ENCODE data around the gene CCDC159. TPM values are rescaled to one million over a fixed set of nuclear protein-coding genes. Genes with fewer than 3 reads are reported as not detected.

CCDC159 gene
- total RNA-seq, 4 donors from 2014 or later: 0.85 to 9.2 (median 2.0) TPM

DNA sequence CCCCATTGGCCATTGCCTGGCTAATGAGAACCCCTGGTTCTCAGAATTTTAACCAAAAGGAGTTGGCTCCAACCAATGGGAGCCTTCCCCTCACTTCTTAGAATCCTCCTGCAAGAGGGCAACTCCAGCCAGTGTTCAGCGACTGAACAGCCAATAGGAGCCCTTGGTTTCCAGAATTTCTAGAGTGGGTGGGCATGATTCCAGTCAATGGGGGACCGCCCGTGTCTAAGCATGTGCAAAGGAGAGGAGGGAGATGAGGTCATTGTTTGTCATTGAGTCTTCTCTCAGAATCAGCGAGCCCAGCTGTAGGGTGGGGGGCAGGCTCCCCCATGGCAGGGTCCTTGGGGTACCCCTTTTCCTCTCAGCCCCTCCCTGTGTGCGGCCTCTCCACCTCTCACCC is 18.6 kb downstream of the CCDC159 start:
- Histone ChIP-seq H3K27me3 (no peaks in the 10 kb centered on the region), H3K4me1 (no peaks in the 10 kb centered on the region), H3K9me3 (no peaks in the 10 kb centered on the region), H3K4me3 (no peak overlapping the region), H3K27ac (no peak overlapping the region), H3K36me3 (peaks cover 0 to 30% of the 10 kb centered on the region in 2 donors)
- ATAC-seq: no peak
- intact Hi-C loops (cut with DNase I; ENCODE audit: low total_unique reads): no loop called here
- TF ChIP-seq, protein P1, sequence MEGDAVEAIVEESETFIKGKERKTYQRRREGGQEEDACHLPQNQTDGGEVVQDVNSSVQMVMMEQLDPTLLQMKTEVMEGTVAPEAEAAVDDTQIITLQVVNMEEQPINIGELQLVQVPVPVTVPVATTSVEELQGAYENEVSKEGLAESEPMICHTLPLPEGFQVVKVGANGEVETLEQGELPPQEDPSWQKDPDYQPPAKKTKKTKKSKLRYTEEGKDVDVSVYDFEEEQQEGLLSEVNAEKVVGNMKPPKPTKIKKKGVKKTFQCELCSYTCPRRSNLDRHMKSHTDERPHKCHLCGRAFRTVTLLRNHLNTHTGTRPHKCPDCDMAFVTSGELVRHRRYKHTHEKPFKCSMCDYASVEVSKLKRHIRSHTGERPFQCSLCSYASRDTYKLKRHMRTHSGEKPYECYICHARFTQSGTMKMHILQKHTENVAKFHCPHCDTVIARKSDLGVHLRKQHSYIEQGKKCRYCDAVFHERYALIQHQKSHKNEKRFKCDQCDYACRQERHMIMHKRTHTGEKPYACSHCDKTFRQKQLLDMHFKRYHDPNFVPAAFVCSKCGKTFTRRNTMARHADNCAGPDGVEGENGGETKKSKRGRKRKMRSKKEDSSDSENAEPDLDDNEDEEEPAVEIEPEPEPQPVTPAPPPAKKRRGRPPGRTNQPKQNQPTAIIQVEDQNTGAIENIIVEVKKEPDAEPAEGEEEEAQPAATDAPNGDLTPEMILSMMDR (IDR thresholded peaks at IDR 0.05 in 4 of 5, conservative IDR thresholded peaks at IDR 0.05 in 1 of 5): no peak
- TF ChIP-seq POLR2A (IDR thresholded peaks at IDR 0.05): no peak
- in situ Hi-C loops (cut with MboI; ENCODE audit: low sequenced_read_pairs in 4 of 4): no loop called here
- no peak for DNase-seq

DNA sequence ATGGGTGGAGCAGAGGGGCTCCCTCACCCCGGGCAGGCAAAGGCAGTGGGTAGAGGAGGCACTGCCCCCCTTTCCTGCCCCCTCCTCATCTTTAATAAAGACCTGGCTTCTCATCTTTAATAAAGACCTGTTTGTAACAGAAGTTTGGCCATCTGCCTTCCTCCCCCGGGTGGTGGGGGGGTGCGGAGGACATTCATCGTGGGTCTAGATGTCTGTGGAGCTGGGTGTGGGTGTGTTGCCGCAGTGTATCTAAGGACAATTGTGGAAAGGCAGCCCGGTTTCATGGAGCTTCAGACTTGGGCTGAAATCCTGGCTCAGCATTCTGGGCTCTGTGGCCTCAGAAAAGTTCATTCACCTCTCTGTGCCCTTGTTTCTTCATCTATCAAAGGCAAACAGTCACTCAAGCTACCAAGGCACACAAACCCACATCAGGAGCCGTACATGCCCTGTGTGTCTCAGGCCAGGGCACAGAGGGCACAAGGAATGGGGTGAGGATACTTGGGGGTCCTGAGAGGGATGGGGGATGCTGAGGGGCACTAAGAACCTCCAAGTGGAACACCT is 19.3 kb downstream of the CCDC159 start:
- Histone ChIP-seq H3K27me3 (no peaks in the 10 kb centered on the region), H3K9me3 (no peaks in the 10 kb centered on the region), H3K4me3 (no peak overlapping the region), H3K4me1 (no peaks in the 10 kb centered on the region), H3K27ac (no peak overlapping the region), H3K36me3 (peaks cover 0 to 30% of the 10 kb centered on the region in 2 donors)
- in situ Hi-C loops (cut with MboI; ENCODE audit: low sequenced_read_pairs in 4 of 4): no loop called here
- DNase-seq (no peak), ATAC-seq (no peak)
- no peak for TF ChIP-seq POLR2A (IDR thresholded peaks at IDR 0.05)
- TF ChIP-seq, protein P1 (IDR thresholded peaks at IDR 0.05 in 4 of 5, conservative IDR thresholded peaks at IDR 0.05 in 1 of 5): no peak
- intact Hi-C loops (cut with DNase I; ENCODE audit: low total_unique reads): no loop called here

- Histone ChIP-seq H3K4me1 (no peaks in the 10 kb centered on the region), H3K4me3 (no peak overlapping the region), H3K36me3 (peaks cover 0 to 23% of the 10 kb centered on the region in 2 donors), H3K27ac (no peak overlapping the region), H3K27me3 (no peaks in the 10 kb centered on the region), H3K9me3 (no peaks in the 10 kb centered on the region)
- TF ChIP-seq, protein P1 (IDR thresholded peaks at IDR 0.05 in 4 of 5, conservative IDR thresholded peaks at IDR 0.05 in 1 of 5): no peak
- no peak for TF ChIP-seq POLR2A (IDR thresholded peaks at IDR 0.05)
- in situ Hi-C loops (cut with MboI; ENCODE audit: low sequenced_read_pairs in 4 of 4) (no loop called here), intact Hi-C loops (cut with DNase I; ENCODE audit: low total_unique reads) (no loop called here)
- DNase-seq (no peak), ATAC-seq (no peak)
Observed at GRCh38 chr19:11367528-11367927, 21.2 kb downstream of the CCDC159 start.

GRCh38 chr19:11370744-11371143 is 24.4 kb downstream of the CCDC159 start:
- in situ Hi-C loops (cut with MboI; ENCODE audit: low sequenced_read_pairs in 4 of 4) (no loop called here), intact Hi-C loops (cut with DNase I; ENCODE audit: low total_unique reads) (loop anchor here (10.0 kb wide), 3 partner anchors 76 to 976 kb away; partner anchors contain the start of genes TSPAN16 and ZNF653)
- ATAC-seq (no peak), DNase-seq (no peak)
- peaks cover 11 to 14% of the 10 kb centered on the region in 2 donors for H3K4me1 ChIP-seq
- H3K27ac ChIP-seq: no peak overlapping the region
- no peak overlapping the region for H3K4me3 ChIP-seq
- no peaks in the 10 kb centered on the region for H3K36me3 ChIP-seq
- no peaks in the 10 kb centered on the region for H3K9me3 ChIP-seq
- TF ChIP-seq POLR2A (IDR thresholded peaks at IDR 0.05): no peak
- TF ChIP-seq, protein P1 (IDR thresholded peaks at IDR 0.05 in 4 of 5, conservative IDR thresholded peaks at IDR 0.05 in 1 of 5): no peak
- H3K27me3 ChIP-seq: no peaks in the 10 kb centered on the region
